ENCODE results near the gene RRP15. TPM values are rescaled to one million over a fixed set of nuclear protein-coding genes. Genes with fewer than 3 reads are reported as not detected.

Gene RRP15, protein sequence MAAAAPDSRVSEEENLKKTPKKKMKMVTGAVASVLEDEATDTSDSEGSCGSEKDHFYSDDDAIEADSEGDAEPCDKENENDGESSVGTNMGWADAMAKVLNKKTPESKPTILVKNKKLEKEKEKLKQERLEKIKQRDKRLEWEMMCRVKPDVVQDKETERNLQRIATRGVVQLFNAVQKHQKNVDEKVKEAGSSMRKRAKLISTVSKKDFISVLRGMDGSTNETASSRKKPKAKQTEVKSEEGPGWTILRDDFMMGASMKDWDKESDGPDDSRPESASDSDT
- polyA plus RNA-seq (2012; ENCODE audit: insufficient read length, low read depth): 7.9 TPM

DNA sequence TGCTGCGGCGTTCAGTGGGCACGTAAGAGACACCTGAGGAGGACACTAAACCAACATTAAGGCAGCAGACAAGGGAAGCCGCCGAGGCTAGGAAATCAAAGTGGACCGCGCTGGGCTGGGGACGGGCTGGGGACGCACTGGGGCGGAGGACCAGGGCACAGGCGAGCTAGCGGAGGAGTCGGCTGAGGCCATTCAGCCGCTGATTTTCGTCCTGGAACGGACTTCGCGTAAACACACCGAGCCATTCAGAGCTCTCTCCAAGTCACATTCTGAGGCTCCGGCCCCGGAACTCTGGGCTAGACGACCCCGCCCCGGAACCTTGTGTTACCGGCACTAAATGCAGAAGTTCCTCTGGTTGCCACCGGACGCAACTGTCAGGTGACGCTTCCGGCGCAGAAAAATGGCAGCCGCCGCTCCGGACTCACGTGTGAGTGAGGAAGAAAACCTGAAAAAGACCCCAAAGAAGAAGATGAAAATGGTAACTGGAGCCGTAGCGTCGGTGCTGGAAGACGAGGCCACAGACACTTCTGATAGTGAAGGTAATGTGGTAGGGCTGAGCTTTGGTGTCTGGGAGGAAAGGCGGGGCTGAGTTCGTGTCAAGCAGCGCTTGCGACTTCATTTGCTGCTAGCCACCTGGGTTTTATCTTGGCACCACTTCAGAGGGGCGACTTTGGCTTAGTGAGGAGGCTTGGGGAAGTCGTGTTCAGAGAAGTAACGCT is at the start of gene RRP15:
Gene RRP15 (plus strand): TSS at position 377 of the 719 bp plus-strand sequence. CDS start 24 bp downstream, at position 401.
- TF ChIP-seq TAF1 (IDR thresholded peaks at IDR 0.05; ENCODE audit: borderline replicate concordance, insufficient read depth, low read length): peak; percentile 98
- TF ChIP-seq SIN3A (IDR thresholded peaks at IDR 0.05; ENCODE audit: borderline replicate concordance, insufficient read depth, low read length): peak; percentile 95; the same call in 1 of the 2 replicates
- TF ChIP-seq, protein P1, sequence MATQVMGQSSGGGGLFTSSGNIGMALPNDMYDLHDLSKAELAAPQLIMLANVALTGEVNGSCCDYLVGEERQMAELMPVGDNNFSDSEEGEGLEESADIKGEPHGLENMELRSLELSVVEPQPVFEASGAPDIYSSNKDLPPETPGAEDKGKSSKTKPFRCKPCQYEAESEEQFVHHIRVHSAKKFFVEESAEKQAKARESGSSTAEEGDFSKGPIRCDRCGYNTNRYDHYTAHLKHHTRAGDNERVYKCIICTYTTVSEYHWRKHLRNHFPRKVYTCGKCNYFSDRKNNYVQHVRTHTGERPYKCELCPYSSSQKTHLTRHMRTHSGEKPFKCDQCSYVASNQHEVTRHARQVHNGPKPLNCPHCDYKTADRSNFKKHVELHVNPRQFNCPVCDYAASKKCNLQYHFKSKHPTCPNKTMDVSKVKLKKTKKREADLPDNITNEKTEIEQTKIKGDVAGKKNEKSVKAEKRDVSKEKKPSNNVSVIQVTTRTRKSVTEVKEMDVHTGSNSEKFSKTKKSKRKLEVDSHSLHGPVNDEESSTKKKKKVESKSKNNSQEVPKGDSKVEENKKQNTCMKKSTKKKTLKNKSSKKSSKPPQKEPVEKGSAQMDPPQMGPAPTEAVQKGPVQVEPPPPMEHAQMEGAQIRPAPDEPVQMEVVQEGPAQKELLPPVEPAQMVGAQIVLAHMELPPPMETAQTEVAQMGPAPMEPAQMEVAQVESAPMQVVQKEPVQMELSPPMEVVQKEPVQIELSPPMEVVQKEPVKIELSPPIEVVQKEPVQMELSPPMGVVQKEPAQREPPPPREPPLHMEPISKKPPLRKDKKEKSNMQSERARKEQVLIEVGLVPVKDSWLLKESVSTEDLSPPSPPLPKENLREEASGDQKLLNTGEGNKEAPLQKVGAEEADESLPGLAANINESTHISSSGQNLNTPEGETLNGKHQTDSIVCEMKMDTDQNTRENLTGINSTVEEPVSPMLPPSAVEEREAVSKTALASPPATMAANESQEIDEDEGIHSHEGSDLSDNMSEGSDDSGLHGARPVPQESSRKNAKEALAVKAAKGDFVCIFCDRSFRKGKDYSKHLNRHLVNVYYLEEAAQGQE (IDR thresholded peaks at IDR 0.05; ENCODE audit: insufficient read depth in 1 of 2, low read depth in 2 of 2, low read length in 2 of 2): 0 out of 4 replicates have a peak, but pooled peaks have one; percentile 22 to 52
- TF ChIP-seq POLR2AphosphoS5 (IDR thresholded peaks at IDR 0.05; ENCODE audit: low read depth, low read length): peak; percentile 91
- TF ChIP-seq FOXP2 (optimal IDR thresholded peaks at IDR 0.05; ENCODE audit: borderline replicate concordance, extremely low read depth, extremely low read length, insufficient read depth): peak; percentile 70

DNA sequence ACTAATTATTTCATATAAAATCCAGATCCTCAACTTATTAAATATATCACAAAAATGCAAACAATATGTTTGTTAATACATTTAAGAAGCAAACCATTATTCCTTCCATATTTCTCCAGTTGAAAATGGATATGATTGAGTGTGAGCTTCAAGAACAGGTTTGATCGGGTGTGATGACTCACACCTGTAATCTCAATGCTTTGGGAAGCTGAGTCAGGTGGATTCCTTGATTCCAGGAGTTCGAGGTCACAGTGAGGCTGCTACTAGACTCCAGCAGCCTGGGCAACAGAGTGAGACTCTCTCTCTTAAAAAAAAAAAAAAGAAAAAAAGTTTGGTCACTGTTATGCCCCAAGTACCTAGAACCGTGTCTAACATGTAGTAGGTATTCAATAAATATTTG is 42.9 kb upstream of the RRP15 start:
- TF ChIP-seq SIN3A (IDR thresholded peaks at IDR 0.05; ENCODE audit: borderline replicate concordance, insufficient read depth, low read length) (no peak), FOXP2 (optimal IDR thresholded peaks at IDR 0.05; ENCODE audit: borderline replicate concordance, extremely low read depth, extremely low read length, insufficient read depth) (no peak), TAF1 (IDR thresholded peaks at IDR 0.05; ENCODE audit: borderline replicate concordance, insufficient read depth, low read length) (no peak), POLR2AphosphoS5 (IDR thresholded peaks at IDR 0.05; ENCODE audit: low read depth, low read length) (no peak)
- TF ChIP-seq, protein P1 (IDR thresholded peaks at IDR 0.05; ENCODE audit: insufficient read depth in 1 of 2, low read depth in 2 of 2, low read length in 2 of 2): no peak

DNA sequence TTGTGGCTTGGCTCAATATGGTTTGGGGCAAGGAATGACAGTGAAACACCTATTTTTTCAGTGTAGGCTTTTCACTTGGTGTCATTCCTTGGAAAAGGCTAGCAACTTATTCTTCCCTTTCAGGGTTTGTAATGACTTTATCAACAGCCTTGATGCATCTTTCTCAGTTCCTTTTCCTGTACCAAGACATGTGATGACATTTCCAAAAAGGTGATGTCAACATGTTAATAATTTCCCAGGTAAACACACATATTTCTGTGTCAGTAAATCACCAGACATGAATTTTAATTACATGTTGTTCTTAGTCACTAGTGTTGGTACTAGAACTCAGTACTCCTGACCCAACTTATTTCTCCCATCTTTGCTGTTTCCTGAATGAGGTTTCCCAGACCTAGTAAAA is 37.8 kb upstream of the RRP15 start:
- TF ChIP-seq, protein P1 (IDR thresholded peaks at IDR 0.05; ENCODE audit: insufficient read depth in 1 of 2, low read depth in 2 of 2, low read length in 2 of 2): no peak
- no peak for TF ChIP-seq SIN3A (IDR thresholded peaks at IDR 0.05; ENCODE audit: borderline replicate concordance, insufficient read depth, low read length)
- TF ChIP-seq FOXP2 (optimal IDR thresholded peaks at IDR 0.05; ENCODE audit: borderline replicate concordance, extremely low read depth, extremely low read length, insufficient read depth): no peak
- no peak for TF ChIP-seq TAF1 (IDR thresholded peaks at IDR 0.05; ENCODE audit: borderline replicate concordance, insufficient read depth, low read length)
- TF ChIP-seq POLR2AphosphoS5 (IDR thresholded peaks at IDR 0.05; ENCODE audit: low read depth, low read length): no peak

DNA sequence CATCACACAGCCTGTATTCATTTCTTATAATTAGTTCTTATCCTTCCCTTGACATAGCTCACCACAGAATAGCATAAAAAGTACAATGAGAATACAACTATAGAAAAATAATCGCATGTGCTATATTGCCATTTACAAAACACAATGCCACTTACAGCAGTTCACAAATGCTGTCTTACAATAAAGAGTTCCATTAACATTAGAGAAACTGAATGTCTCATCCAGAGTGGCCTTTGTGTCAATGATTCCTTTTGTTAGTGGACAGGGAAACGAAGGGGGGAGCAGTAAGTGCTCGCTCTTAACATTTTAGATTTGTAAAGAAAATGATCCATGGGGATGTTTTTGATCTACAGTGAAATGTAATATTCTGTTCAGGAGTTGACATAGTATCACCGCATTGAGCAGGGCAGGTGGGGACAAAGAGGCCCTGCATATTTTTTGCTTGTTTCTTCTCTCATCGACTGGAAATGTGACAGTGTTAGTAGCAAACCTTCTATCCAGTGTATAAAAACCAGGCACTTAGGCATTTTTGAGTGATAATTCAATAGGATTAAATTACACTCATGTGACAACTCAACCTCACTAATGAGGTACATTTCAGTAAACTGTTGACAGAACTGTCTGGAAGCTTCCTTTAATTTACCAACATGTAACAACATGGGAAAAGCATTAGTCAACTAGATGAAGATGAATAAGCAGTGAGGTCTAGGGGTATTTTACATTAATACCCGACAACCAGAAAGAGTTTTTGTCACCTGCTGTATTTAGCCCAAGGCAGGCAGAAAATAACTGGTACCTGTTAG is 35.6 kb upstream of the RRP15 start:
- TF ChIP-seq FOXP2 (optimal IDR thresholded peaks at IDR 0.05; ENCODE audit: borderline replicate concordance, extremely low read depth, extremely low read length, insufficient read depth) (no peak), SIN3A (IDR thresholded peaks at IDR 0.05; ENCODE audit: borderline replicate concordance, insufficient read depth, low read length) (no peak), TAF1 (IDR thresholded peaks at IDR 0.05; ENCODE audit: borderline replicate concordance, insufficient read depth, low read length) (no peak), POLR2AphosphoS5 (IDR thresholded peaks at IDR 0.05; ENCODE audit: low read depth, low read length) (no peak)
- TF ChIP-seq, protein P1 (IDR thresholded peaks at IDR 0.05; ENCODE audit: insufficient read depth in 1 of 2, low read depth in 2 of 2, low read length in 2 of 2): no peak

Data from PFSK-1 (cell line).